HG03460 (cell line): ENCODE data around the gene PALS2.
A peak's percentile ranks its signal among the peaks of the same experiment; 100 is the strongest.

Experiments
- ATAC-seq: cut with Tn5 transposase; IDR thresholded peaks from one replicate; pipeline ENCODE4 v1.9.1; 2021; ENCODE audit not compliant: unreplicated experiment

Gene PALS2

DNA sequence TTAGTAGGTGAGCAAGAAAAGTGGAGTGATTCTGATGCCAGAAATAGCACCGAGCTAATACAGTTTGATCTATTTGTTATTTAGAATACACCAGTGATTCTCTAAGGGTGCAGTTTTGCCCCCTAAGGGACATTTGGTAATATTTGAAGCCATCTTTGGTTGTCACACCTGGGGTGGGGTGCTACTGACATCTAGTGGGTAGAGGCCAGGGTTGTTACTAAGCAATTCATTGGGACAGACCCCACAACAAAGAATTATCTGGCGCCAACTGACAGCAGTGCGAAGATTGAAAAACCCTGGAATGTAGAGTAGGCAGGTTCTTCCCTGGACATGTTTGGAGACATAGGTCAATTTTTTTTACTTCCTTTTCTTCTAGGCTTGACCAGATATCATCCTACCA is 14.6 kb downstream of the PALS2 start:
- peak; percentile 65 for ATAC-seq

DNA sequence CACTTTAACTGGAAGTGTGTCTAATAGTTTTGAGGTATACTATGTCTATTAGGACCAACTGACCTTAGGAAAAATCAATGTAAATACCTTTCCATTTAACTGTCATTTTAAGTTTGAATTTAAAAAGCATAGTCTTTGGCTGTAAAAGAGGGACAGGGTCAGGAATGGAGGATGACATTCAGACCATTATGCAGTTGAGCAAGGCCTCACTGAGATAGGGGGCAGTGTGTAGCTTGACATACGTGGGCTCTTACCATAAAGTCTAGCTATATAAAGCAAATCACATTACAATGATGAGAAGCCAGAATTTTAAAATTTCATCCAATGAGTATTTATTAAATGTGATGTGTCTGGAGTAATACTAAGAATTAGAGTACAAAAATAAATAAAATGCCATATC is 17.9 kb downstream of the PALS2 start:
- no peak for ATAC-seq

DNA sequence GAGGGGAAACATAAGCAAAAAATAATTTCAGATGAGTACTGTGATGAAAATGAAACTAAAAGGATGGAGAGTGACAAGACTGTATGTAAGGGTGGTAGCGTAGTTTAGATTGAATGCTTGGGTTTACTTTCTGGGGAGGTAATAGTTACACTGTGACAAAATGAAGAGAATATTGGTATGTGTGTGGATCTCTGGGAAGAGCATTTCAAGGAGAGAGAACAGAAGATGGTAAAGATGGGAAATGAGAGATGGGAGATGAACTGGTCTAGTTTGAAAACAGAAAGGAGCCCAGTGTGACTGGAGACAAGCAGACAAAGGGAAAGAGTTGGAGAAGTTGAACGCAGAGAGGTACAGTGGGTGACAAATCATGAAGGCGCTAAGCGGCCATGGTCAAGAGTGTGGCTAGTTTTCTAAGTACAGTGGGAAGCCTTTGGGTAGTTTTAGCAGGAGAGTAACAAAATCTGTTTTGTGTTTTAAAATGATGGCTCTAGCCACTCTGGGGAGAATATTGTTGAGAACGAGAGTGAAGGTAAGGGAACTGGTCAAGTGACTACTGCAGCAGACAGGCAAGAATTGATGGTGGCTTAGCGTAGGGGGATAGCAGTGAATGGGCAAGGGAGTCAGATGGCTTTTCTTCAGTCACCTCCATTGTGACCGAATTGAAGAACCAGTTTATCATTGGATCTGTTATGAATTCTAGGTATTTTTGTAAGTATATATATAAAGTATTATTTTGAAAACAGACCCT is 22.6 kb downstream of the PALS2 start:
- peak; percentile 59 for ATAC-seq

DNA sequence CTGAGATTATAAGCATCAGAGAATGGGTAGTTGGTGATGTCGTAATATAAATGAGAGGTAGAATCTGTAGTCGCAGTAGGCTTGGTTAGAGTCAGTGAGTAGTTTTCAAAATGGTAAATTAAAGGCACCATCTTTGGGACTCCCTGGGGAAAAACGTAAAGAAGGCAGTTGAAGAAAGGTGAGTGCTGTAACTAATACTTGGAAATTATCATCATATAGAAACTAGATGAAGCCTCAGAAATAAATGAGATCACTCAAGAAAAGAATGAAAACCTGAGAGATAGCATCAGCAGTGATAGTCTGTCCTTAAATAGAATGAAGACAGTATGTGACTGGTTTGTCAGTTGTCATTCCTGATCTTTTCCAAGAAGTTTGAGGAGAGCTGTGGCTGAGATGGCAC is 23.8 kb downstream of the PALS2 start:
- no peak for ATAC-seq

DNA sequence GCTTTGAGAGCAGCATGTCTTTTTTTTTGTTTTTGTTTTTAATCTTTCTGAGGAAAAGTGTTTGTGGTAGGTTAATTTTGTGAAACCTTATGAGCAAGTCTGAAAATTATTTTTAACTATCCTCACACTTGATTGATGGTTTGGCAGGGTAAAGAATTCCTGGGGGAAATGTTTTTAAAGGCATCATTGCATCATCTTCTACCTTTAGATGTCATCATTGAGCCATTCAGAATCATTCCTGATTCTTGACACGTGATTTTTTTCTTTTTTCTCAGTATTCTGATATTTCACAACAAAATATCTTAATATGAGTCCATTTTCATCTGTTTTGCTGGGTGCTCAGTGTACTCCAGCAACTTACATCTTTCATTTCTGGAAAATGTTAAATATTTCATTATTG is 28.3 kb downstream of the PALS2 start:
- ATAC-seq: no peak

DNA sequence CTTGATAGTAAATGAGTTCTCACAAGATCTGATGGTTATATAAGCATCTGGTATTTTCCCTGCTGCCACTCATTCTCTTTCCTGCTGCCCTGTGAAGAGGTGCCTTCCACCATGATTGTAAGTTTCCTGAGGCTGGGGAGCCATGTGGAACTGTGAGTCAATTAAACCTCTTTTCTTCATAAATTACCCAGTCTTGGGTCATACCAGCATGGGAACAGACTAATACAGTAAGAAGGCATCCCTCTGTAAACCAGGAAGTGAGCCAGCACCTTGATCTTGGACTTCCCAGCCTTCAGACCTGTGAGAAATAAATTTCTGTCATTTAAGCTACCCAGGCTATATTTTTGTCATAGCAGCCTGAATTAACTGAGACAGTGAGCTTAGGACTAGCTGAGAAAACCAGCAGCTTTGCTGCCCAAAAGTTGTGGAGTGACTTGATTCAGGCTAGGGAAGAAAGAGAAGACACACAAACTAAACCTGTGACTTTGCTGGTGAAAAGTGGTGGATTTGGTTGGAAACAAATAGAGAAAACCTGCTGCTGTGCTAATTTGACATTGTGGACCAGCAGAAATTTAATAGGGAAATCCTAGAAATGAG is 29.7 kb downstream of the PALS2 start:
- ATAC-seq: no peak

DNA sequence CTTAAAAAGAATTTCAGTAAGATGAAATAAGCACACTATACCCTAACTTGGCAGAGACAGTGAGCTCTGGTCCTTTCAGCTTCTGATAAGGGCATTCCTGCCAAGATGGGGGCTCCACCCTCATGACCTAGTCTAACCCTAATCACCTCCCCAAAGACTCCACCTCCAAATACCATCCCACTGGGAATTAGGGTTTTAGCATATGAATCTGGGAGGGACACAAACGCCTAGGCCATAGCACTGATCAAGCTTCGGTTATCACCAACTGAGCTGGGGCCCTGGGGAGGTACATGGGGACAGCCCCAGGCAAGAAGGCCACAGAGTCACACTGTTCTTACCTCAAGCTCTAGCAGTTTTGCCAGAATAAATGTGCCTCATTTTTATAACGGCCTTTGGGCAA is 31.4 kb downstream of the PALS2 start:
- ATAC-seq: no peak

DNA sequence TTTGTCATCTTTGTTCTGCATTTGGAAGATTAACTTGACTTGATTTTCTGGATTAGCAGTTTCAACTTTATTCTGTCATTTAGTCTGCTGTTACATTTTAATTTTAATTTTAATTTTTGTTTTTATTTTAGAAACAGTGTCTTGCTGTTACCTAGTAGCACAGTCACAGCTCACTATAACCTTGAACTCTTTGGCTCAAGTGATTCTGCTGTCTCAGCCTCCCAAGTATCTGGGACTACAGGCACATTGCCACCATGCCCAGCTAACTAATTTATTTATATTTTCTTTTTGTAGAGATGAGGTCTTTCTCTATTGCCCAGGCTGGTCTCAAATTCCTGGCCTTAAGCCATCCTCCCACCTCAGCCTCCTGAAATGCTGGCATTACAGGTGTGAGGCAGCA is 35.3 kb downstream of the PALS2 start:
- no peak for ATAC-seq

DNA sequence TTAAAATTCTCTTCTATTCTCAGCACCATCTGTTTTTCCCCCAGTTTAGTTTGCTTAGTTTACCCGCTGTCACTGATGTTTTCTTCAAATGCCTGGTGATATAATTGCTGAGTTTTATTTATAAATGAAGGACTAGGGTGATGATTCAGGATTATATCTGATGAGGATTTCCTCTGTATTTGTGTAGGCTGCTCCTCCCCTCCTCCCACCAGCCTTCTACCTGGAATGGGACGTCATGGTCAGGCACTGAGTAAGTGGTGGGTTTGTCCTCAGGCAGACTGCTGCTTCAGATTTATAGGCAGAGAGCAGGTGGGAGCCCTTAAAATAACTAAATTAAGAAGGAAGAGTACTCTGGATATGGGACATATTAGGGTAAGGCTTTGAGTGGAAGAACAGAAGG is 35.8 kb downstream of the PALS2 start:
- ATAC-seq: no peak

DNA sequence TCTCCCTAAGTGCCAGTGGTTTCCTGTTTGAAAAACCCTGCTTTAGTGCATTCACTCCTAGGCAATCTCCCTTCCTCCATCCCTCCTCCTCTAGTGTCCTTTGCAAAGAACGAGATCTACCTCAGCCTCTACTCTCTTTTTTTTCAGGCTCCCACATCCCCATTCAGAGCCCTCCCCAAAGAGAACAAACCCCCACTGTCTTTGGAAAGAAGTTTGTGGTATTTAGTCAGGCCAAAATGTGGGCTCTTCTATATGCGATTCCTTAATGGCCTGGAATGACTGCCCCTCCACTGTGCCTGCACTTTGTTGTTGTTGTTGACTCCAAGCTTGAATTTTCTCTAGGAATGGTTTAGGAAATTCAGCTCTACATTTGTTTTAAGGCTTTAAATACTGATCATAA is 36.3 kb downstream of the PALS2 start:
- no peak for ATAC-seq

DNA sequence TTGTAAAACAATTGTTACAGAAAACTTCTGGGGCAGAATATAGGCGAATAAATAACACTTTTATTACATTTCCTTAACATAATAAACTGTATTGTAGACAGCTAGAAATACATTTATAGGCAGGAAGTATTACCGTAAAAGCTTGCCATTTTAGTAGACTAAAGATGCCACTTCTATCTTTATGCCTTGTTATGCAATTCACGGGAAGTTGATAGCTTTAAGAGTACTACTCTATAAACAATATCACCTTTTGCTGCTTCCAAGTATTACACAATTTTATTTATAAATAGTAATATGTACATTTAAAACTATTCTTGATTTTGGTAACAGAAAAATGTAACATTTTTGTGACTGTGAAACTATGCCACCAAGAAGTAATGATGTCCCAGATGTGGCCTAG is 37.9 kb downstream of the PALS2 start:
- no peak for ATAC-seq

DNA sequence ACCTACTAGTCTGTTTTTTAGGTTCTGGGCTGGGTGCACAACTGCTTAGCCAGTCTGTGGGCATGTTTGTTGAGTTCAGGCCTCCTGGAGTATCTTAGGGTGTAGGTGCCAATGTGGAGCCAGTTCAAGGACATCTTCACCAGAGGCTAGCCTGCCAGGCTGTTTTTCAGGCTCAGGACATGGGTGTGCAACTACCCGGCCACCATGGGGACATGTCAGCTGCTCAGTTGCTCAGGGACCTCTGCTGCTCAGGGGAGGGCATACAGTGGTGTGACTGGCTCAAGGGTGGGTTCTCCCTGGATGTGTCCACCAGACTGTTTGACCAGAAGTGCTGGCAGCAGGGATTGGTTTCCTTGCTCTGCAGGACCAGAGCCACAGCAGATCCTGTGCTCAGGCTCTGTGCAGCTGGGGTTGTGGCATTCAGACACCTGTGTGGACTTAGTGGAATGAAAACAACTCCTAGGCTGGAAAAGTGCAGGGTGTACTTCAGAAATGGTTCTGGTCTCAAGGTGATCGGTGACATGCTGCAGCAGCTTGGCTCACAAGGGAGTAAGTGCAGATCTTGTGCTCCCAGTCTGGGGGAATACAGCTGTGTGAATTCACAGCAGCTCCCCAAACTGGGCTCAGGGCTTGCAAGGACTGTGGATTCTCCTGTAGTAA is 44.8 kb downstream of the PALS2 start:
- no peak for ATAC-seq

DNA sequence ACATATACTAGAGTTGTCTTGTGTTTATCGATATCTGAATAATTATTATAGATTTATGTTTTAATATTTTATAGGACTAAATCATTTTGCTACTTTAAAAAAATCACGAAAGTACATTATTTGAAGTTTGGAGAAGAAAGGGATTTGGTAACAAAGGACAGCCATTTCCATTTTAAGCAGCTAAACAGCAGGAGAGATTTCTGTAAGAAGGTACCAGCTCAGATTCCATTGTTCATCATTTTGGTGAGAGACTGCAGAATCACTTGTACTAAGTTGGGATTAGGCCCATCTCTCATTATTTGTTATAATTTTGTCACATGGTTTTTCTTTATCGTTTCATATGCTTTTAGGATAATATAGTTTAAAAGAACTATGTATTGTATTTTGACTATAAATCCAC is 46.7 kb downstream of the PALS2 start:
- ATAC-seq: no peak

DNA sequence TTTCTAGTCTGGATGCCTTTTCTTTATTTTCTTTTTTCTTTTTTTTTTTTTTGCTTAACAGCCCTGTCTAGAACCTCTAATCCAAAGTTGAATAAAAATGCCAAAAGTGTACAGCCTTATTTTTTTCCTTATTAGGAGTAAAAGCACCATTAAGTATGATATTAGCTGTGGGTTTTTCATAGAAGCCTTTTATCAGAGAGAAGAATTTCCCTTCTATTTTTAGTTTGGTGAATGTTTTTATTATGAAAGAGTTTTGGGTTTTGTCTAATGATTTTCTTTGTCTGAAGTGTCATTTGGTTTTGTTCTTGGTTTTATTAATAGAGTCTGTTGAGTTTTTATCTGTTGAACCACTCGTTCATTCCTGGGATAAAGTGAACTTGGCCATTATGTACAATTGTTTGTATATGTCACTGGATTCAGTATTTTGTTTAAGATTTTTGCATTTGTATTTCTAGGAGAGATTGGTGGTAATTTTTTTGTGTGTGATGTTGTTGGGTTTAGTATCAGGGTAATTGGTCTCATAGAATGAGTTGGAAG is 49.5 kb downstream of the PALS2 start:
- ATAC-seq: no peak
